Stimulated activated CD4-positive, alpha-beta T cell treated with anti-CD3 and anti-CD28 coated beads, TNF-alpha, amount 100 ng/mL, for 24 hours (primary cell): ENCODE results near the gene IGSF10.

Experiments used
- DNase-seq, 3 experiments: peaks; one replicate each; pipeline ENCODE4 v3.0.0-alpha.2; 2020; ENCODE audit warnings: low read depth in 3 of 3

Gene IGSF10

GRCh38 chr3:151425627-151426340 lies 35.1 kb downstream of the IGSF10 start:
- DNase-seq: no peak

DNA sequence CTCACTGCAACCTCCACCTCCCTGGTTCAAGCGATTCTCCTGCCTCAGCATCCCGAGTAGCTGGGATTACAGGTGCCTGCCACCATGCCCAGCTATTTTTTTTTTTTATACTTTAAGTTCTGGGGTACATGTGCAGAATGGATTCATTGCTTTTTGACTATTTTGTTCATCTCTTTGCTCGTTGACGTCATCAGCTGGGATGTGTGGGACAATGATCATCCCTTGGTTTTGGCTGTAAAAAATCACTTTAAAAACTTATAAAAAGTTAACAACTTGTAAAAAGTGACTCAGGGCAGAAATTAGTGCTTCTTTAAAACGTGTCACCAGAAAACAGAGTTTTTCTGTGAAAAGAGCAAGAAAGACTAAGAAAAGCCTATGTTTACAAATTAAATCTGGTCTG lies 37.8 kb downstream of the IGSF10 start:
- no peak for DNase-seq

DNA sequence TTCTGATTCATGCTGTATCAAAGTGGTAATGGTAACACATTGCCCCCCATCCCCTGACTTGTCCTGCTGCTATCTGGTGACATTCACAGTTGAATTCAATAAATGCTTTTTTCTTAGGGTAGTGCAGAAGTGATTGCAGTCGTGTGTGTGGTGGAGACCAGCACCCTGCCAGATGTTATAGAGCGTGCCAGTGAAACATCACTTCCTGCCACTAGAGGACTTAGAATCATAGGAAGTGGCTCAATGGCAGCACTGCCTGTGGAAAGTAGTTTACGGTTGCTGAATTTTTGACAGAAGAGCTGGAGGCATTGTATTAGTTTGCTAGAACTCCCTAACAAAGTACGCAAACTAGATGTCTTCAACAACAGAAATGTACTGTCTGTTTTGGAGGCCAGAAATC lies 38.9 kb downstream of the IGSF10 start:
- no peak for DNase-seq

- DNase-seq: no peak
These were observed 41.1 kb downstream of the IGSF10 start for GRCh38 chr3:151419806-151420205.

DNA sequence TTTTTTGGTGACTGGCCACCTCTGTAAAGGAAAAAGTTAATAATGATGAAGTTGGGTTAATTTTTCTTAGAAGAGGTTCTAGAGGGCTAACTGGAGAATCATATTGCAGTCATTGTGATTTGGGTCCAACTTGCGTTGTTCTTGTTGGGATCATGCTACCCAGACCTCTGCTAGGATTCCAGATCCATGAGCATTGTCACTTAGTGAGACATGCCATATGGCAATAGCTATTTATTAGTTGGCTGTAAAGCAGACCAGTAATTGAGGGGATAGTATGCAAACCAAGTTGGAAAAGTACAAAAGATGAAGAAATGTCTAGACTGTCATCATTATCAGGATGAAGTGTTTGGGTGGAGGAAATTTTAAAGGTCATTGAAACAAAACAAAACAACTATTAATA lies 45.6 kb downstream of the IGSF10 start:
- DNase-seq: no peak

- no peak for DNase-seq
These were observed 47.9 kb downstream of the IGSF10 start for GRCh38 chr3:151412989-151413388.
